ENCODE data around the gene SOX14.

SOX14 gene

DNA sequence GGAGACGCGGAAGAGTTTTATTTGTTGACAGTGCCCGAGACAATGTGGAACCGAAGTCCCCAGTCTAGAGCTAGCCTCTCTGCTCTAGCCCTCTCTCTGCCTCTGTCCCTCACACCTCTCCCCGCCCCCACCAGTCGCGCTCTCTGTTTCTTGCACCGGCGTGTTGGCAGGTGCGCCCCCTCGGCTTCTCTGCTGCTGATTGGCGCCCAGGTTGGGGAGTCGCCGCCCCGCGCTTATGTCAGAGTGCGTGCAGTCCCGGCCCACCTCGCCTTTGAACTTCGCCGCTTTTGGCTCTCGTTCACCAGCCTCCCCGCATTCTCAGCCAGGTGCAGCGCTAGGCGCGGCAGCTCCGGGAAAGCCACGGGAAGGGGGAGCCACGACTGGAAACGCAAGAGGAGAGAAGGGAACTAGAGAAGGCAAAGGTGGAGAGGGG lies at the start of gene SOX14:
Gene SOX14 (plus strand): TSS at position 315 of the 433 bp plus-strand sequence. CDS start 470 bp downstream, outside the sequence.
- DNase-seq = no peak
- no peak for ATAC-seq

DNA sequence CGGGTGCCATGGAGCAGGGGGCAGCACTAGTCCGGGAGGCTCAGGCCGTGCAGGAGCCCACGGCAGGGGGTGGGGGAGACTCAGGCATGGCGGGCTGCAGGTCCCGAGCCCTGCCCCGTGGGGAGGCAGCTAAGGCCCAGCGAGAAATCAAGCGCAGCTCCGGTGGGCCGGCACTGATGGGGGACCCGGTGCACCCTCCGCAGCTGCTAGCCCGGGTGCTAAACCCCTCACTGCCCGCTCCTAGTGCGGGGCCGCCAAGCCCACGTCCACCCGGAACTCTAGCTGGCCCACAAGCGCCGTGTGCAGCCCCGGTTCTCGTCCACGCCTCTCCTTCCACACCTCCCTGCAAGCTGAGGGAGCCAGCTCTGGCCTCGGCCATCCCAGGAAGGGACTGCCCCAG lies 49.6 kb upstream of the SOX14 start:
- no peak for DNase-seq
- no peak for ATAC-seq

DNA sequence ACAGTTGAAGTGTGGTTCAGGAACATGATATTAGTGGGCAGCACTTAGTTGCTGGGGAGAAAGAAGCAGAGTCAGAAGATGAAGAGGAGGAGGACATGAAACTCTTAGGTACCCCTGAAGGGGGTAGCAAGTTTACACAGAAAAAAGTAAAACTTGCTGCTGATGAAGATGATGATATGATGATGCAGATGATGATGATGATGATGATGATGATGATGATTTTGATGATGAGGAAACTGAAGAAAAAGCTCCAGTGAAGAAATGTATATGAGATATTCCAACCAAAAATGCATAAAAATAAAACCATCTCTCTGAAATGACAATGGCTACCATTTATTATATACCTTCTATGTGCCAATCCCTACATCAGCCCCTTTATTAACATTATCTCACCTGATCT lies 39.9 kb upstream of the SOX14 start:
- ATAC-seq (no peak), DNase-seq (no peak)

- no peak for ATAC-seq
- no peak for DNase-seq
Measured at GRCh38 chr3:137737208-137737607, 26.9 kb upstream of the SOX14 start.

DNA sequence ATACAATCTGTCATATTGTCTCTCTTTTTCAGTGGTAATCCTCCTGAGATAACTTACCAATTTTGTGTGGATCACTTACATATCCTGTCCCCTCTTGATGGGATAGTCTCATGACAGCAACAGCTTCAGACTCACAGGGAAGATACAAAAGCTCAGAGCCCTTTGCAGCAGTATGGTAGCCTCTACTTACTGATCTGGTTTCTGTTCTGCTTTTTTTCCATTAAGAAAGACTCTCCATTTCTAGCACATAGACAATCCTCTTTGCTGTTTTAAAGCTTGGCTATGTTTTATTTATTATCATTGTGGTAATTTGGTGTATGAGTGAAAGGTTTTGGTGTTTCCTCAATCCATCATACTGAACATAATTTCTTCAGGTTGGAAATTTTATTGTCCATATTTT lies 25.4 kb upstream of the SOX14 start:
- ATAC-seq (no peak), DNase-seq (no peak)

DNA sequence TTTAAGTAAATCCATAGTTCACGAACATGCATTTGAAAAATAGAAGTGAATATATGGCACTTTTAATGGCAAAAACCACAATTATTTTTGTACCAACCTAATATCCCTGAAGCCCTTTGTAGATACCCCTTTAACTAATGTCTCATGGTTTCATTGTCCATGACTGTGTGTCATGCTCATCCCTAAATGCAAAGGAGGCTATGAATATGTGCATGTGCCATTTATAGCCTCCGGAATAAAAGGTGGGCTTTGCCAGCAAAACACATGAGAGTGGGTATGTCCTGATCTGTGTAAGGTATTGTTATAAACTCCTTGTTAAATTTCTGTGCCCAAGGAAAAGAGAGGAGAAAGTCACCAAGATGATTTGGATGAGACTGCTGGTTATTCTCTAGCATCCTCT lies 20.5 kb upstream of the SOX14 start:
- no peak for DNase-seq
- ATAC-seq = no peak

- ATAC-seq (no peak), DNase-seq (no peak)
Measured at GRCh38 chr3:137746808-137747207, 17.3 kb upstream of the SOX14 start.

DNA sequence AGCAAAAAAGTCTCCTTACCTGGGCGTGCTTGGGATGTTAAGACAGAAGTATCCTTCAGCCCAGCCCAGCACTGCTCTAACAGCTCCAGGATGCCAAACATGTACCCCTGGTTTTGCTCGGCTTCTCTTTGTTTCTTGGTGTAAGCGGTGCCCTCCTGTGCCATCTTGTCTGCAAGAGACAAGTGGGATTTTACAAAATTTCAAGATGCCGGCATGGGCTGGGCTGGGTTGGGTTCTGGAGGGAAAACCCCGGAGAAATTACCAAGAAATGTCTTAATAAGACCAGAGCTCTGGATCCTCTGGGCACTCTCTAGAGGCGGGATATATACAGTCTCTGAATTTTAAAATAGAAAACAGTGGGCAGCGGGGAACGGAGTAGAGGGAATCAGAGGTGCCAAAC lies 4.6 kb upstream of the SOX14 start:
- DNase-seq (no peak), ATAC-seq (no peak)

DNA sequence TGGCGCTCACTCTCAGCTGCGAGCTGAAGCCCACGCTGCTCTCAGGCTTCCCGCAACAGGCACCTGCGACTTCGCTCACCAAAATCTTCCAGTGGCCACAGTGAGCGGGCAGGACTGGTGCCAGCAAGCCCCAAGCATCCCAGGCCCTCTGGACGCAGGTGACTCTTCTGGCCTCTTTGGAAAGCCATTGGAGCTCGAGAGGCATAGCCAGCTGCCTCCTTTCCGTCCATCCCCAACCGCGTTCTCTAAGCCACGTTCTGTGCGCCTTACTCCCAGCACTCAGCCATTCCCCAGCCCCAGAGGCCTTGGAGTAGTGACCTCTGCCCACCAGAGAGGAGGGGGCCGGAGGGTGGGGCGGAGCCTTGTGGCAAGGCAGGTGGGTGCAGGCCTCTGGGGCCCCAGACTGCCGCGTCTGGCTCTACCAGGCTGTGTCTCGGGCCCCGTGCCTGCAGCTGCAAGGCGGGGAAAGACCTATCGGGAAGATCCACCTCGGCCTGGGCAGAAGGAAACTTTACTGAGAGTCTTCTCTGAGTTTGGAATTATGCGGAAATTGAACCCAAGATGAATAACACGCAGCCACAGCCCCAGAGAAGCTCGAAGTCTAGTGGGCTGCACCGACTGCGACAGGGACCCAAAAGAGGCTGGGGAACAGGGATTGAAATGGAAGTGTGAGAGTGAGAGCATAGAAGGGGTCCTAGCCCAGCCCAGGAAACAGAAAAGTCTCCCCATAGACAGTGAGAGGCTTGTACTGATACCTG lies 3.6 kb upstream of the SOX14 start:
- DNase-seq (no peak), ATAC-seq (no peak)

- no peak for DNase-seq
- no peak for ATAC-seq
Measured at GRCh38 chr3:137761099-137761562, 3.0 kb upstream of the SOX14 start.

DNA sequence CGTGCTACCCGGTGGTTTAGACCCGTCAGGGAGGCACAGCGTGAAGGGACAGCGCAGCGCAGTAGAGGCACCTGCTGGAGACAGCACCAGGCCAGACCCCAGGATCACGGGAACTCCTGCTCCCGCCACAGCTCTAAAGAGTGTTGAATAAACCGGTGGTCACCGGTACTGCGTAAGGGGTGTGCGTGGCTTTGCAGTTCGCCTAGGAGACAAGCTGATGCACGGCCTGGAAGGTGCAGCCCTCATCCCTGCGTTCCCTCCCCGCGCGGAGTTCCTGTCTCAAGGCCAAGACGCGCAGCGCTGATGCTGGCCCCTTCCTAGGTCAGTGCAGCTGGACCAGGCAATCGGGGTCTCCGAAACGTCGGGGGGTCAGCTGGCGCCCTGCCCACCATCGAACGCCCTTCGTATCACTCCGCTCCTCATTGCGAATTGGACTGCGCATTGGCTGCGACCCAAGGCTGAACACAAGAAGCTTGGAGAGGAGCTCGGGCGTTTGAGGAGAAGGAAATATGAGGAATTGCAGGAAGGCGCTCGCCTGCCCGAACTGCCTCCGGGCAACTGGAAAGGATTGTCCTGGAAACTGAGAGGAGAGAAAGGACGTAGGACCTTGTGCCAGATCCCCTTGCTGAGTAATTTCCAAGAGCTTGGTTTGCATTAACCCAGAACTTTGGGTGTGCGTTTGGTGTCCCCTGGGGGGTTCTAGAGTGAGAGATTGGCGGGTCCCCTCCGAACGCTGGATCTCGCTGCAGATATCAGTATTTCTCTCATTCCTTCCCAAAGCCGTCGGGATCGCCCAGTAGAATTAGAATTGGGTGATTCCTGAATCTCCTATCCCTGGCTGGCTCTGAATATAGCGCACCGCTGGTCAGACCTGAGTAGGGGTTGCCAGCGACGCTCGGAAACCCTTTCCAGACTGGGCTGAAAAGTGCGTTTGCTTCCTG lies 2.3 kb upstream of the SOX14 start:
- no peak for ATAC-seq
- DNase-seq = no peak

GRCh38 chr3:137762674-137763593 lies 1.2 kb upstream of the SOX14 start:
- DNase-seq = no peak
- no peak for ATAC-seq

DNA sequence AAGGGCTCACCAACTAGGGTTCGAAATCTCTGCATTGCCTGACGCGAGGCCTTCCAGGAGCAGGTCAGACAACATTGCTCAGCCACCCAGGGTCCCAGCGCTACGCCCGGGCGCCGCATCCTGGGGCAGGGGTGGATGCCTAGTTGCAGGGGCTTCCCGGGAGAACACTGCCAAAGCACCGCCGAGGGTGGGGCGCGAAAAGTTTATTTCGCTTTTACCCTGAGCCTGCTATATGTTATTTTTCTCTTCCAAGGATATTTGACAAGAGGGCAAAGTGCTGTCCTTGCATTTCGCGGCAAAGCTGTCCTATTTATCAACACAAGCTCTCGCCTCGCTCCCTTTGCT lies 549 bp upstream of the SOX14 start:
- DNase-seq (no peak), ATAC-seq (no peak)

DNA sequence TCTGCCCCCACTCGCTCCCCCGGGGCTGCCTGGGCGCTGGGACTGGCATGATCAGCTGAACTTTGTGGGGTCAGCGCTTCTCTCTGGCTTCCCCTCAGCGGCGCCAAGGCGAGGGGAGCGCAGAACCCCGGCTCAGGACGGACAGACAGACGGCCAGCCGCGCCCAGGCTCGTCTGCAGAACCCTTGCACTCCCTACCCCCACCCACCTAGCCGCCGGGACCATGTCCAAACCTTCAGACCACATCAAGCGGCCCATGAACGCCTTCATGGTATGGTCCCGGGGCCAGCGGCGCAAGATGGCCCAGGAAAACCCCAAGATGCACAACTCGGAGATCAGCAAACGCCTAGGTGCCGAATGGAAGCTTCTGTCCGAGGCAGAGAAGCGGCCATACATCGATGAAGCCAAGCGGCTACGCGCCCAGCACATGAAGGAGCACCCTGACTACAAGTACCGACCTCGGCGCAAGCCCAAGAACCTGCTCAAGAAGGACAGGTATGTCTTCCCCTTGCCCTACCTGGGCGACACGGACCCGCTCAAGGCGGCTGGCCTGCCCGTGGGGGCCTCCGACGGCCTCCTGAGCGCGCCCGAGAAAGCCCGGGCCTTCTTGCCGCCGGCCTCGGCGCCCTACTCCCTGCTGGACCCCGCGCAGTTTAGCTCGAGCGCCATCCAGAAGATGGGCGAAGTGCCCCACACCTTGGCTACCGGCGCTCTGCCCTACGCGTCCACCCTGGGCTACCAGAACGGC lies 621 bp downstream of the SOX14 start:
- DNase-seq = no peak
- ATAC-seq = no peak

DNA sequence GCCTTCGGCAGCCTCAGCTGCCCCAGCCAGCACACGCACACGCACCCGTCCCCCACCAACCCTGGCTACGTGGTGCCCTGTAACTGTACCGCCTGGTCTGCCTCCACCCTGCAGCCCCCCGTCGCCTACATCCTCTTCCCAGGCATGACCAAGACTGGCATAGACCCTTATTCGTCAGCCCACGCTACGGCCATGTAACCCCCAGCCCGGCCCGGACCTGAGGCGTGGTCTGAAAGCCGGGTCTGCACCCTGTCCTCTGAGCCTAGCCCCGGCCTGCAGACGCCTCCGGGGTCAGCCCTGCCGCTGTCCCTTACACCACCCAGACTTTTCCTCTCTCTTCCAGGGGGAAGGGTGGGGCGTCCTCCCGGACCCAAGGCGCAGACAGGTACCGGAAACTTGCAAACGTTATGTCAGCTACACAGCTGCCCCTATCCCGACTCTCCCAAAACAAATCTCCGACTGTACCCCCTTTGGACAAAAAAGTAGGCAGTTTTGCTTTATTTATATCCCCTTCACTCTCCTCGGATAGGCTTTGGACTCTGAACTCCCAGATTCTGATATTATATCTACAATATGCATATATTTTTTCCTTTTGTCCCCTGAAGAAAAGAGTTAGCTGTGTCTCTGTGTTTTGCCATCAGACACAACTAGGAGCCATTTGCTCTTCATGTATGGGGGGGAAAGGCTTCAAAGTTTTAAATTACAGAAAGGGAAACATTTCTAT lies 1.4 kb downstream of the SOX14 start:
- no peak for DNase-seq
- no peak for ATAC-seq

- ATAC-seq (no peak), DNase-seq (no peak)
Measured at GRCh38 chr3:137766041-137766875, 2.1 kb downstream of the SOX14 start.

- ATAC-seq = no peak
- no peak for DNase-seq
Measured at GRCh38 chr3:137766876-137767537, 2.9 kb downstream of the SOX14 start.

DNA sequence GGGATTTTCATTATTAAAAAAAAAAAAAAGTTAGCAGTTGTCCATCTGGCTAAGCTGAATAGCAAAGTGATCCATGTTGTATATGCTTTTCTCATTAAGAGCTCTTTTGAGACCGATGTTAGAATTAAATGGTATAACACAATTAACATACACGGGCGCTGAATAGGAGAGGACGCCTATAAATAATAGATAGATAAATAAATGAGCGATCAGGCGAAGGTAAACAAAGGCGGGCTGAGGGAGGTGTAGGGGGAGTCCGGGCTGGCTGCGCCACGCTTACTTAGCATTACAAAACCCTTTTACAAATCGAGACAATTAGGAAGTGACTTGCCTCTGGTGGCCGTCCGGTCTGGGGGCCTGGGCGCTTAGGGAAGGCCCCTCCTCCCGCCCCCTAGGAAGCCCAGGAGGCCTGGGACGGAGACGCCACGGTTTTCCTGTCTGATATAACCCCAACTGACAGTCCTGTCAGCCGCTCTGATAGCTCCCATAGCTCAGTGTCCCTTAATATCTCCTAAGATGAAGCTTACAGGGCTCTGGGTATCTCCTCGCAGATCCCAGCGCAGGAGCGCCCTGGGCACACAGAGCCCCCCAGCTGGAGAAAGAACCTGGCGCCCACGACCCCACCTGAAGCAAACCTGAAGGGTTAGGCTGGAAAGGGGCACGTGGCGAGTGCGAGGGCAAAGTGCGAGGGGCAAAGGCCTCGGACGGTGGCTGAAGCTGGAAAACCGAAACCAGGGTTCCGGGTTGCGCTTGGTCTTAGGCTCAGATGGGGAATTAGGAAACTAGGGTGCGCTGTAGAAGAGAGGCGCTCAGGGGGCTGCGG lies 3.6 kb downstream of the SOX14 start:
- DNase-seq (no peak), ATAC-seq (no peak)

All from stimulated activated naive CD8-positive, alpha-beta T cell treated with anti-CD3 and anti-CD28 coated beads, Interleukin-15, Interleukin-2, amounts not matched to agents 100 U/mL and 50 U/mL, for 24 hours (primary cell).